PC-3 (cell line): ENCODE measurements around the gene VPREB3. TPM values are rescaled to one million over a fixed set of nuclear protein-coding genes. Genes with fewer than 3 reads are reported as not detected.

ENCODE experiments used
- ATAC-seq: fragments of 200-7000 bp; cut with Tn5 transposase; 2 replicates; pipeline ENCODE4 v1.9.1; 2020; ENCODE audit warnings: mild to moderate bottlenecking, moderate library complexity
- BruUV-seq: library from RNA; stranded (reverse); fragments of 400-500 nt; replicated peaks from 2 replicates; lab custom pipeline; 2021; lab: Mats Ljungman, UMichigan
- CTCF ChIA-PET: fragments of 300-600 bp; sonication (Branson Sonifier 250); formaldehyde crosslinking; loops from one replicate; lab custom pipeline; 2022; ENCODE audit warnings: antibody characterized with exemption; lab: Charles Lee
- POLR2A ChIA-PET: fragments of 300-600 bp; sonication (Branson Sonifier 250); formaldehyde crosslinking; loops from one replicate; lab custom pipeline; 2022; ENCODE audit warnings: antibody characterized with exemption; ENCODE audit not compliant: unreplicated experiment; lab: Charles Lee
- DNase-seq: peaks from one replicate; pipeline ENCODE4 v3.0.0-alpha.2; 2015
- H2AFZ ChIP-seq: fragments of 300-600 bp; sonication (generic); 2 replicates; pipeline ENCODE4 v1.6.0; 2016; ENCODE audit warnings: antibody characterized with exemption, low read length
- H3F3A ChIP-seq: fragments of 300-600 bp; sonication (generic); one replicate; pipeline ENCODE4 v1.6.0; 2017; ENCODE audit warnings: antibody characterized with exemption, low read length, control low read depth, mild to moderate bottlenecking; ENCODE audit not compliant: unreplicated experiment
- H3K27ac ChIP-seq: fragments of 300-600 bp; sonication (generic); 2 replicates; pipeline ENCODE4 v1.5.1; 2016; ENCODE audit warnings: mild to moderate bottlenecking, low read length
- H3K27me3 ChIP-seq: fragments of 300-600 bp; sonication (generic); 2 replicates; pipeline ENCODE4 v1.6.1; 2016; ENCODE audit warnings: low read length, mixed read lengths
- H3K36me3 ChIP-seq: fragments of 300-600 bp; sonication (generic); 2 replicates; pipeline ENCODE4 v1.6.1; 2016; ENCODE audit warnings: low read depth, mixed run types, low read length, mixed read lengths
- H3K4me1 ChIP-seq: fragments of 300-600 bp; sonication (generic); 2 replicates; pipeline ENCODE4 v1.5.1; 2016; ENCODE audit warnings: low read length; ENCODE audit not compliant: insufficient read depth
- H3K4me2 ChIP-seq: fragments of 300-600 bp; sonication (generic); 2 replicates; pipeline ENCODE4 v1.6.0; 2016; ENCODE audit warnings: low read length
- H3K4me3 ChIP-seq: fragments of 300-600 bp; sonication (generic); 2 replicates; pipeline ENCODE4 v1.5.1; 2016; ENCODE audit warnings: mild to moderate bottlenecking, low read length, mixed read lengths
- H3K79me2 ChIP-seq: fragments of 300-600 bp; sonication (generic); 2 replicates; pipeline ENCODE4 v1.6.1; 2017; ENCODE audit warnings: low read length, mixed read lengths
- H3K9ac ChIP-seq: fragments of 300-600 bp; sonication (generic); 2 replicates; pipeline ENCODE4 v1.6.0; 2016; ENCODE audit warnings: mild to moderate bottlenecking, low read length
- H3K9me2 ChIP-seq: fragments of 300-600 bp; sonication (generic); replicated peaks from 2 replicates; pipeline ENCODE4 v1.6.1; 2016; ENCODE audit warnings: mixed run types, low read length, mixed read lengths
- H3K9me3 ChIP-seq: fragments of 300-600 bp; sonication (generic); 2 replicates; pipeline ENCODE4 v1.6.1; 2016; ENCODE audit warnings: low read length, mixed read lengths
- H4K20me1 ChIP-seq: fragments of 300-600 bp; sonication (generic); 2 replicates; pipeline ENCODE4 v1.6.1; 2016; ENCODE audit warnings: low read length, mixed read lengths
- EZH2 ChIP-seq: fragments of 300-600 bp; sonication (generic); IDR thresholded peaks from one replicate; pipeline ENCODE4 v1.6.1; 2017; ENCODE audit warnings: antibody characterized with exemption, mild to moderate bottlenecking, low read length; ENCODE audit not compliant: unreplicated experiment
- EZH2phosphoT487 ChIP-seq: fragments of 300-600 bp; sonication (generic); IDR thresholded peaks from 2 replicates; pipeline ENCODE4 v1.6.1; 2018; ENCODE audit warnings: mild to moderate bottlenecking, antibody characterized with exemption, low read length, borderline replicate concordance
- intact Hi-C: fragments of 100-400 bp; cut with micrococcal nuclease; formaldehyde crosslinking; loops from 2 replicates; pipeline ENCODE4 v1.9.0; 2023
- total RNA-seq: library from RNA; depleted of rRNA; stranded (reverse); fragments of >200 nt; gene quantifications from 2 replicates; pipeline ENCODE4 v1.2.3, GENCODE V29; 2014
- TF ChIP-seq, protein P1 (sequence below): fragments of 300-600 bp; sonication (generic); conservative IDR thresholded peaks from 2 replicates; pipeline ENCODE4 v1.5.1; 2017; ENCODE audit warnings: antibody characterized with exemption, low read depth, mild to moderate bottlenecking, low read length

VPREB3 gene
- total RNA-seq, 1 experiment from 2014 or later: 0.77 TPM

- TF ChIP-seq EZH2 (no peak), EZH2phosphoT487 (no peak)
- TF ChIP-seq, protein P1, sequence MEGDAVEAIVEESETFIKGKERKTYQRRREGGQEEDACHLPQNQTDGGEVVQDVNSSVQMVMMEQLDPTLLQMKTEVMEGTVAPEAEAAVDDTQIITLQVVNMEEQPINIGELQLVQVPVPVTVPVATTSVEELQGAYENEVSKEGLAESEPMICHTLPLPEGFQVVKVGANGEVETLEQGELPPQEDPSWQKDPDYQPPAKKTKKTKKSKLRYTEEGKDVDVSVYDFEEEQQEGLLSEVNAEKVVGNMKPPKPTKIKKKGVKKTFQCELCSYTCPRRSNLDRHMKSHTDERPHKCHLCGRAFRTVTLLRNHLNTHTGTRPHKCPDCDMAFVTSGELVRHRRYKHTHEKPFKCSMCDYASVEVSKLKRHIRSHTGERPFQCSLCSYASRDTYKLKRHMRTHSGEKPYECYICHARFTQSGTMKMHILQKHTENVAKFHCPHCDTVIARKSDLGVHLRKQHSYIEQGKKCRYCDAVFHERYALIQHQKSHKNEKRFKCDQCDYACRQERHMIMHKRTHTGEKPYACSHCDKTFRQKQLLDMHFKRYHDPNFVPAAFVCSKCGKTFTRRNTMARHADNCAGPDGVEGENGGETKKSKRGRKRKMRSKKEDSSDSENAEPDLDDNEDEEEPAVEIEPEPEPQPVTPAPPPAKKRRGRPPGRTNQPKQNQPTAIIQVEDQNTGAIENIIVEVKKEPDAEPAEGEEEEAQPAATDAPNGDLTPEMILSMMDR: no peak
- no peak overlapping the region for H2AFZ ChIP-seq
- ChIA-PET POLR2A (no interaction called here), CTCF (no interaction called here)
- H3K4me2 ChIP-seq: no peak overlapping the region
- intact Hi-C loops: no loop called here
- no peaks in the 10 kb centered on the region for H3F3A ChIP-seq
- peaks cover 6% of the 10 kb centered on the region; the same call in 1 of the 2 replicates for H3K36me3 ChIP-seq
- H3K79me2 ChIP-seq: no peaks in the 10 kb centered on the region
- no peaks in the 10 kb centered on the region for H3K9me3 ChIP-seq
- no peak for DNase-seq
- BruUV-seq: no TSS peak
- no peaks in the 10 kb centered on the region for H4K20me1 ChIP-seq
- no peak overlapping the region for H3K4me3 ChIP-seq
- H3K27me3 ChIP-seq: no peaks in the 10 kb centered on the region
- no peak overlapping the region for H3K9ac ChIP-seq
- no peaks in the 10 kb centered on the region for H3K9me2 ChIP-seq
- no peaks in the 10 kb centered on the region for H3K4me1 ChIP-seq
- no peak for ATAC-seq
- H3K27ac ChIP-seq: no peak overlapping the region
Measured at GRCh38 chr22:23800297-23801237, 46.3 kb upstream of the VPREB3 start.

- ATAC-seq (no peak), DNase-seq (no peak)
- Histone ChIP-seq H3K9ac (no peak overlapping the region), H3K4me2 (no peak overlapping the region), H3K36me3 (peaks cover 8% of the 10 kb centered on the region; the same call in 1 of the 2 replicates), H3K9me2 (no peaks in the 10 kb centered on the region), H2AFZ (no peak overlapping the region), H3K4me1 (no peaks in the 10 kb centered on the region), H3K4me3 (no peak overlapping the region), H3K27me3 (no peaks in the 10 kb centered on the region), H3K9me3 (no peaks in the 10 kb centered on the region), H3K79me2 (peaks cover 8% of the 10 kb centered on the region), H3F3A (no peaks in the 10 kb centered on the region), H4K20me1 (peaks cover 4% of the 10 kb centered on the region; the same call in 1 of the 2 replicates), H3K27ac (no peak overlapping the region)
- intact Hi-C loops: no loop called here
- TF ChIP-seq EZH2 (no peak), EZH2phosphoT487 (no peak)
- TF ChIP-seq, protein P1: no peak
- POLR2A ChIA-PET: no interaction called here
- BruUV-seq: no TSS peak
- CTCF ChIA-PET: no interaction called here
Measured at GRCh38 chr22:23796461-23796860, 42.2 kb upstream of the VPREB3 start.

DNA sequence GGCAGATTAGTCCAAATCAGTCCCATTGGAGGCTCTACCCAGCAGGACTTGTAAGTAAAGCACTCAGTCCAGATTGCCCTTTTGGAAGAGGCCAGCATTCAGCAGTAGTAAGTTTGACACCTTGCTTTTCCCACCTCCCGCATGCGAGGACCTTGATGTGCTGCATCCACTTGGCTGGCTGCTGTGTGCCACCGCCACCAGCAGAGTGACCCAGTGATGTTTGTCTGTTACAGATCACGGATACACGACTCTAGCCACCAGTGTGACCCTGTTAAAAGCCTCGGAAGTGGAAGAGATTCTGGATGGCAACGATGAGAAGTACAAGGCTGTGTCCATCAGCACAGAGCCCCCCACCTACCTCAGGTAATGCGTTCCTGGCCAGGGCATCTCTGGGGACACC, 39.1 kb upstream of the VPREB3 start:
- H3F3A ChIP-seq: no peaks in the 10 kb centered on the region
- intact Hi-C loops: no loop called here
- H3K4me1 ChIP-seq: peaks cover 4% of the 10 kb centered on the region; the same call in 1 of the 2 replicates
- ChIA-PET POLR2A (no interaction called here), CTCF (no interaction called here)
- peaks cover 38% of the 10 kb centered on the region for H3K79me2 ChIP-seq
- H2AFZ ChIP-seq: no peak overlapping the region
- H4K20me1 ChIP-seq: peaks cover 18% of the 10 kb centered on the region
- BruUV-seq: no TSS peak
- no peak overlapping the region for H3K9ac ChIP-seq
- no peak overlapping the region for H3K4me2 ChIP-seq
- no peak for TF ChIP-seq EZH2
- TF ChIP-seq, protein P1: no peak
- TF ChIP-seq EZH2phosphoT487: no peak
- no peak overlapping the region for H3K4me3 ChIP-seq
- no peaks in the 10 kb centered on the region for H3K27me3 ChIP-seq
- DNase-seq (no peak), ATAC-seq (no peak)
- H3K9me2 ChIP-seq: no peaks in the 10 kb centered on the region
- peaks cover 4% of the 10 kb centered on the region; the same call in 1 of the 2 replicates for H3K36me3 ChIP-seq
- H3K27ac ChIP-seq: no peak overlapping the region
- no peaks in the 10 kb centered on the region for H3K9me3 ChIP-seq
